Measurements from ENCODE around the gene NXPH4. TPM values are rescaled to one million over a fixed set of nuclear protein-coding genes. Genes with fewer than 3 reads are reported as not detected.
A peak's percentile ranks its signal among the peaks of the same experiment; 100 is the strongest.

NXPH4 gene
- total RNA-seq, 3 donors from 2014 or later, result 0.25 TPM; not detected in 2

- Histone ChIP-seq H3K9me3 (no peaks in the 10 kb centered on the region), H3K4me3 (no peak overlapping the region), H3K4me1 (ENCODE audit: low read depth) (peaks cover 40% of the 10 kb centered on the region), H3K36me3 (ENCODE audit: low read depth) (no peaks in the 10 kb centered on the region)
- intact Hi-C loops (cut with DNase I, micrococcal nuclease), result no loop called here
- ATAC-seq, result no peak
- peak in 2 of 3 donors; percentile 25 to 63 for DNase-seq
- TF ChIP-seq, protein P1, sequence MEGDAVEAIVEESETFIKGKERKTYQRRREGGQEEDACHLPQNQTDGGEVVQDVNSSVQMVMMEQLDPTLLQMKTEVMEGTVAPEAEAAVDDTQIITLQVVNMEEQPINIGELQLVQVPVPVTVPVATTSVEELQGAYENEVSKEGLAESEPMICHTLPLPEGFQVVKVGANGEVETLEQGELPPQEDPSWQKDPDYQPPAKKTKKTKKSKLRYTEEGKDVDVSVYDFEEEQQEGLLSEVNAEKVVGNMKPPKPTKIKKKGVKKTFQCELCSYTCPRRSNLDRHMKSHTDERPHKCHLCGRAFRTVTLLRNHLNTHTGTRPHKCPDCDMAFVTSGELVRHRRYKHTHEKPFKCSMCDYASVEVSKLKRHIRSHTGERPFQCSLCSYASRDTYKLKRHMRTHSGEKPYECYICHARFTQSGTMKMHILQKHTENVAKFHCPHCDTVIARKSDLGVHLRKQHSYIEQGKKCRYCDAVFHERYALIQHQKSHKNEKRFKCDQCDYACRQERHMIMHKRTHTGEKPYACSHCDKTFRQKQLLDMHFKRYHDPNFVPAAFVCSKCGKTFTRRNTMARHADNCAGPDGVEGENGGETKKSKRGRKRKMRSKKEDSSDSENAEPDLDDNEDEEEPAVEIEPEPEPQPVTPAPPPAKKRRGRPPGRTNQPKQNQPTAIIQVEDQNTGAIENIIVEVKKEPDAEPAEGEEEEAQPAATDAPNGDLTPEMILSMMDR (IDR thresholded peaks at IDR 0.05), result no peak
These were observed 19.8 kb downstream of the NXPH4 start for GRCh38 chr12:57236201-57236924.

DNA sequence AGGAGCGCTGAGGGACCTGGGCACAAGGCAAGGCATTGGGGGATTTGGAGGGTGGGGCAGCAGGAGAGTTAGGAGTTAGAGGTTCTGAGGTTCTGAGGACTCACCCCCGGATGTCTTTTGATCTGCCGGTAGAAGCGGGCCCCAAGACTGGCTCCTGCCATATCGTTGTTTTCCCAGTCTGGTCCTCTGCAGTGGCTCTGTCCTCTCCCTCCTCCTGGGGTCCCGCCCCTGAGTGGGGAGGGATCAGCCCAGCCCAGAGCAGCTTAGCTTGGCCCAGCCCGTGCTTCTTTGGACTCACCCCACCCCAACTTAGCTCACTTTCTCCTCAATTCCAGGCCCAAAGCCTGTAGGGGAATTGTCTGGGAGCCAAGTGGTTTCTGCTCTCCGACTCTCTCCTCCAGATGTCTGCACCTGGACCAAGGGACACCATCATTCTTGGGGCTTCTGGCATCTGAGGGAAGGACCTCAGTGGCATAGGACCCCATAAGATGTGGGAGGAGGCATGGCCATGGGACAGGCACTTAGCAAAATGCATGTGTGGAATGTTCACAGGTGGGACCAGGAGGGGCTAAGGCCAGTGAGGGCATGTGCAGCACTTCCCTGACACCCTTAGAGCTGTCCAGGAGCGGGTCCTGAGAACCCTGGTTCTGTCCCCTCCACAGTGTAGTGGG lies 20.5 kb downstream of the NXPH4 start:
- H3K4me1 ChIP-seq (ENCODE audit: low read depth), result peaks cover 43% of the 10 kb centered on the region
- no peaks in the 10 kb centered on the region for H3K9me3 ChIP-seq
- ATAC-seq (no peak), DNase-seq (peak in 2 of 3 donors; percentile 31 to 44)
- TF ChIP-seq, protein P1 (IDR thresholded peaks at IDR 0.05), result no peak
- no peak overlapping the region for H3K4me3 ChIP-seq
- intact Hi-C loops (cut with DNase I, micrococcal nuclease), result no loop called here
- no peaks in the 10 kb centered on the region for H3K36me3 ChIP-seq (ENCODE audit: low read depth)

DNA sequence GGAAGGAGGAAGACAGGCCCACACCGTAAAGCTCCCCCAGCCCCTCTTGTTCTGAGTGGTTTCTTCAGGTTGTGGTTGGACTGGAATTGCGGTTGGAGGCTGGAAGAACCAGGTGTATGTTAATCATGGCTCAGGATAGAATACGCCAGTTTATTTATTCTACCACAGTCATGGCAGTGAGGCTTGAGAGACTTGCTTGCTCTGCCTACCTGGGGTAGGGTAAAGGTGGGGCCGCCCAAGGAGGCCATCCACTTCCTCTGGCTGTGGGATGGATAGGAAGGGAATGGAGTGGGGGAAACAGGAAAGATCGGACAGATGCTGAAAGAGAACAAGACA lies 21.0 kb downstream of the NXPH4 start:
- H3K4me3 ChIP-seq, result no peak overlapping the region
- no peaks in the 10 kb centered on the region for H3K36me3 ChIP-seq (ENCODE audit: low read depth)
- ATAC-seq (no peak), DNase-seq (peak in 2 of 3 donors; percentile 19 to 27)
- intact Hi-C loops (cut with DNase I, micrococcal nuclease), result no loop called here
- TF ChIP-seq, protein P1 (IDR thresholded peaks at IDR 0.05), result no peak
- peaks cover 43% of the 10 kb centered on the region for H3K4me1 ChIP-seq (ENCODE audit: low read depth)
- H3K9me3 ChIP-seq, result no peaks in the 10 kb centered on the region

- no peak overlapping the region for H3K4me3 ChIP-seq
- peak in 2 of 3 donors; percentile 46 to 57 for DNase-seq
- intact Hi-C loops (cut with DNase I, micrococcal nuclease), result no loop called here
- ATAC-seq, result no peak
- no peaks in the 10 kb centered on the region for H3K9me3 ChIP-seq
- TF ChIP-seq, protein P1 (IDR thresholded peaks at IDR 0.05), result no peak
- H3K36me3 ChIP-seq (ENCODE audit: low read depth), result no peaks in the 10 kb centered on the region
- peaks cover 50% of the 10 kb centered on the region for H3K4me1 ChIP-seq (ENCODE audit: low read depth)
These were observed 21.6 kb downstream of the NXPH4 start for GRCh38 chr12:57237932-57238853.

GRCh38 chr12:57238854-57239554 lies 22.4 kb downstream of the NXPH4 start:
- intact Hi-C loops (cut with DNase I, micrococcal nuclease), result no loop called here
- H3K4me1 ChIP-seq (ENCODE audit: low read depth), result peaks cover 56% of the 10 kb centered on the region

More at GRCh38 chr12:57238854-57239554, 22.4 kb downstream of the NXPH4 start:
- no peak overlapping the region for H3K4me3 ChIP-seq
- DNase-seq (peak; percentile 90 to 93 (median 92)), ATAC-seq (peak; percentile 87)
- no peaks in the 10 kb centered on the region for H3K9me3 ChIP-seq
- H3K36me3 ChIP-seq (ENCODE audit: low read depth), result no peaks in the 10 kb centered on the region
- TF ChIP-seq, protein P1 (IDR thresholded peaks at IDR 0.05), result peak; percentile 100

All from mucosa of descending colon (tissue), 3 donors.